B cell (primary cell): Measurements from ENCODE around the gene STAG1. TPM values are rescaled to one million over a fixed set of nuclear protein-coding genes. Genes with fewer than 3 reads are reported as not detected.

Experiments
- ATAC-seq: fragments of 200-7000 bp; cut with Tn5 transposase; one replicate; pipeline ENCODE4 v1.10.0; 2021; ENCODE audit warnings: low read depth, mild to moderate bottlenecking, moderate number of reproducible peaks, moderate library complexity
- CTCF ChIA-PET: fragments of 350-600 bp; sonication (Branson Sonifier 250); formaldehyde crosslinking; loops from one replicate; lab custom pipeline; 2021; ENCODE audit warnings: antibody characterized with exemption, inconsistent platforms; lab: Charles Lee
- POLR2A ChIA-PET: fragments of 350-600 bp; sonication (Branson Sonifier 250); formaldehyde crosslinking; loops from one replicate; lab custom pipeline; 2021; ENCODE audit warnings: antibody characterized with exemption; lab: Charles Lee
- DNase-seq: peaks from one replicate; pipeline ENCODE4 v3.0.0; 2013
- H2AFZ ChIP-seq: 2 replicates; pipeline ENCODE4 v1.6.1; 2012; ENCODE audit warnings: mild to moderate bottlenecking, low read depth, low read length; ENCODE audit not compliant: insufficient read depth, poor library complexity, severe bottlenecking
- H3K27ac ChIP-seq, 2 donors: 1 replicate in 1 of 2; 2 replicates in 1 of 2; pipeline ENCODE4 v1.5.1; 2012 to 2013; ENCODE audit warnings: low read length in 2 of 2, mild to moderate bottlenecking in 2 of 2, moderate library complexity in 1 of 2
- H3K27me3 ChIP-seq, 4 experiments: fragments of 200-600 bp in 1 of 4; sonication (generic) in 1 of 4; replicated peaks in 1 of 4; 1 replicate in 2 of 4; 2 replicates in 2 of 4; pipeline versions ENCODE4 v1.6.1 to v1.7.0; 2013 to 2016; ENCODE audit warnings: low read length in 3 of 4, mild to moderate bottlenecking in 2 of 4, mixed read lengths in 1 of 4, moderate library complexity in 1 of 4; ENCODE audit not compliant: insufficient read depth in 4 of 4, control insufficient read depth in 3 of 4; ENCODE audit errors: control extremely low read depth in 1 of 4
- H3K36me3 ChIP-seq, 2 experiments: replicated peaks in 1 of 2; 1 replicate in 1 of 2; 2 replicates in 1 of 2; pipeline versions ENCODE4 v1.6.1 to v1.7.1; 2013; ENCODE audit warnings: low read length in 1 of 2; ENCODE audit not compliant: insufficient read depth in 2 of 2, control insufficient read depth in 1 of 2; ENCODE audit errors: control extremely low read depth in 1 of 2, extremely low read depth in 1 of 2
- H3K4me1 ChIP-seq, 2 donors: fragments of 200-600 bp in 1 of 2; sonication (generic) in 1 of 2; 1 replicate in 1 of 2; 2 replicates in 1 of 2; pipeline versions ENCODE4 v1.5.1 to v1.6.1; 2013 to 2017; ENCODE audit warnings: low read length in 2 of 2; ENCODE audit not compliant: control insufficient read depth in 2 of 2, insufficient read depth in 2 of 2
- H3K4me2 ChIP-seq: replicated peaks from 2 replicates; pipeline ENCODE3; 2012; ENCODE audit warnings: mild to moderate bottlenecking, low read depth, low read length; ENCODE audit not compliant: poor library complexity, severe bottlenecking
- H3K4me3 ChIP-seq, 5 experiments: fragments of 200-600 bp in 1 of 5; sonication (generic) in 1 of 5; 1 replicate in 3 of 5; 2 replicates in 2 of 5; pipeline versions ENCODE4 v1.5.1 to v1.7.0; 2011 to 2016; ENCODE audit warnings: low read length in 4 of 5, mild to moderate bottlenecking in 4 of 5, low read depth in 2 of 5, control low read depth in 1 of 5, moderate library complexity in 1 of 5; ENCODE audit not compliant: insufficient read depth in 1 of 5; ENCODE audit errors: control extremely low read depth in 1 of 5, extremely low read depth in 1 of 5
- H3K79me2 ChIP-seq: fragments of 200-600 bp; sonication (generic); one replicate; pipeline ENCODE4 v1.6.0; 2016; ENCODE audit warnings: low read length; ENCODE audit not compliant: control insufficient read depth, insufficient read depth
- H3K9ac ChIP-seq: fragments of 200-600 bp; sonication (generic); 2 replicates; pipeline ENCODE4 v1.6.1; 2017; ENCODE audit warnings: mild to moderate bottlenecking, low read length, moderate library complexity
- H3K9me3 ChIP-seq, 3 donors: one replicate each; pipeline versions ENCODE4 v1.6.1 to v1.7.1; 2013; ENCODE audit warnings: low read length in 2 of 3; ENCODE audit not compliant: control insufficient read depth in 2 of 3, insufficient read depth in 1 of 3; ENCODE audit errors: control extremely low read depth in 1 of 3
- H4K20me1 ChIP-seq: 2 replicates; pipeline ENCODE4 v1.6.0; 2012; ENCODE audit warnings: mild to moderate bottlenecking, low read length; ENCODE audit not compliant: insufficient read depth, control insufficient read depth, poor library complexity, severe bottlenecking
- H3K27ac Mint-ChIP-seq: one replicate; pipeline ENCODE4 v1.8.0; 2021; ENCODE audit warnings: mixed read lengths
- H3K27me3 Mint-ChIP-seq: one replicate; pipeline ENCODE4 v1.8.0; 2021; ENCODE audit warnings: mixed read lengths
- H3K4me1 Mint-ChIP-seq: one replicate; pipeline ENCODE4 v1.8.0; 2021; ENCODE audit warnings: mixed read lengths
- H3K4me3 Mint-ChIP-seq: one replicate; pipeline ENCODE4 v1.8.0; 2021; ENCODE audit warnings: mixed read lengths
- H3K9me3 Mint-ChIP-seq: one replicate; pipeline ENCODE4 v1.8.0; 2022; ENCODE audit warnings: mixed read lengths; ENCODE audit not compliant: insufficient read depth
- CTCF ChIP-seq: fragments of 200-600 bp; IDR thresholded peaks from one replicate; pipeline ENCODE4 v1.8.0; 2022; ENCODE audit warnings: antibody characterized with exemption, mild to moderate bottlenecking
- EZH2 ChIP-seq: IDR thresholded peaks from 2 replicates; pipeline ENCODE4 v1.6.1; 2012; ENCODE audit warnings: borderline replicate concordance, low read depth, mild to moderate bottlenecking, moderate library complexity, low read length; ENCODE audit not compliant: insufficient read depth, poor library complexity, severe bottlenecking
- WGBS: methylation state at CpG from one replicate; pipeline ENCODE4 v1.1.5; 2013; ENCODE audit warnings: missing lambda C conversion rate; ENCODE audit not compliant: insufficient coverage; 5-methylcytosine and 5-hydroxymethylcytosine counted together
- intact Hi-C: fragments of 100-400 bp; cut with micrococcal nuclease; formaldehyde crosslinking; loops from one replicate; pipeline ENCODE4 v1.10.0; 2022
- polyA plus RNA-seq: library from polyadenylated mRNA; depleted of rRNA; stranded (reverse); fragments of >200 nt; gene quantifications from 2 replicates; pipeline ENCODE4 v1.2.3, GENCODE V29; 2012
- total RNA-seq, 2 donors: library from RNA; stranded (reverse); fragments of 120-200 nt in 1 of 2; gene quantifications; 1 replicate in 1 of 2; 2 replicates in 1 of 2; pipeline versions ENCODE4 v1.2.3 to v1.2.4, GENCODE V29; 2013 to 2022

STAG1 gene
- total and polyA plus RNA-seq, 2 donors (not counting 1 experiment from before 2014, with no cell fraction given): 9.2 to 77.0 TPM

- POLR2A ChIA-PET: no interaction called here
- no CpG with 5 or more reads among the region's 2 CpGs for WGBS
- Histone ChIP-seq H3K79me2 (no peaks in the 10 kb centered on the region), H3K4me2 (no peak overlapping the region), H3K4me1 (no peaks in the 10 kb centered on the region), H3K4me3 (no peak overlapping the region), H2AFZ (no peak overlapping the region), H3K27ac (no peak overlapping the region), H3K27me3 (no peaks in the 10 kb centered on the region), H3K9me3 (no peaks in the 10 kb centered on the region), H3K9ac (no peak overlapping the region), H3K36me3 (peaks cover 2 to 38% of the 10 kb centered on the region in 2 experiments), H4K20me1 (no peaks in the 10 kb centered on the region)
- H3K27me3 Mint-ChIP-seq: no peaks in the 10 kb centered on the region
- TF ChIP-seq CTCF (no peak), EZH2 (no peak)
- CTCF ChIA-PET: interaction anchor here (0.7 to 1.5 kb wide), 4 partner anchors 9 to 663 kb away, joined by 3 to 4 read pairs (median 4); partner anchors contain the start of gene STAG1
- H3K4me3 Mint-ChIP-seq: no peak overlapping the region
- H3K4me1 Mint-ChIP-seq: no peaks in the 10 kb centered on the region
- ATAC-seq (no peak), DNase-seq (no peak)
- no peak overlapping the region for H3K27ac Mint-ChIP-seq
- H3K9me3 Mint-ChIP-seq: no peaks in the 10 kb centered on the region
- intact Hi-C loops: no loop called here
Observed at GRCh38 chr3:136350557-136350956, 401.6 kb downstream of the STAG1 start.

GRCh38 chr3:136350132-136350531 lies 402.0 kb downstream of the STAG1 start:
- POLR2A ChIA-PET: no interaction called here
- CTCF ChIA-PET: interaction anchor here (1.3 to 1.5 kb wide), 4 partner anchors 8 to 664 kb away, joined by 3 to 4 read pairs (median 4); partner anchors contain the start of gene STAG1
- intact Hi-C loops: no loop called here

More at GRCh38 chr3:136350132-136350531, 402.0 kb downstream of the STAG1 start:
- Mint-ChIP-seq H3K27ac (no peak overlapping the region), H3K9me3 (no peaks in the 10 kb centered on the region), H3K27me3 (no peaks in the 10 kb centered on the region), H3K4me3 (no peak overlapping the region), H3K4me1 (no peaks in the 10 kb centered on the region)
- no peak for TF ChIP-seq EZH2
- no peak for TF ChIP-seq CTCF
- Histone ChIP-seq H3K4me3 (no peak overlapping the region), H3K27ac (no peak overlapping the region), H3K9ac (no peak overlapping the region), H4K20me1 (no peaks in the 10 kb centered on the region), H3K4me2 (no peak overlapping the region), H3K27me3 (no peaks in the 10 kb centered on the region), H3K36me3 (peaks cover 2 to 40% of the 10 kb centered on the region in 2 experiments), H3K9me3 (no peaks in the 10 kb centered on the region), H2AFZ (no peak overlapping the region), H3K79me2 (no peaks in the 10 kb centered on the region), H3K4me1 (no peaks in the 10 kb centered on the region)
- DNase-seq: no peak
- no peak for ATAC-seq
- no CpG with 5 or more reads among the region's 1 CpG for WGBS
